Gastroesophageal sphincter (tissue), 3 donors: ENCODE measurements around the gene HS3ST4.

Experiments
- CTCF ChIP-seq, 4 experiments: fragments of 200-600 bp in 2 of 4; fragments of 450-650 bp in 2 of 4; sonication (generic) in 1 of 4; IDR thresholded peaks; one replicate each; pipeline ENCODE4 v1.5.1; 2017 to 2019; ENCODE audit warnings: antibody characterized with exemption in 4 of 4, mild to moderate bottlenecking in 2 of 4, moderate library complexity in 2 of 4
- POLR2A ChIP-seq, 2 donors: fragments of 450-650 bp; IDR thresholded peaks; one replicate each; pipeline ENCODE4 v1.6.1; 2017; ENCODE audit warnings: antibody characterized with exemption in 2 of 2, mild to moderate bottlenecking in 2 of 2, moderate library complexity in 1 of 2

DNA sequence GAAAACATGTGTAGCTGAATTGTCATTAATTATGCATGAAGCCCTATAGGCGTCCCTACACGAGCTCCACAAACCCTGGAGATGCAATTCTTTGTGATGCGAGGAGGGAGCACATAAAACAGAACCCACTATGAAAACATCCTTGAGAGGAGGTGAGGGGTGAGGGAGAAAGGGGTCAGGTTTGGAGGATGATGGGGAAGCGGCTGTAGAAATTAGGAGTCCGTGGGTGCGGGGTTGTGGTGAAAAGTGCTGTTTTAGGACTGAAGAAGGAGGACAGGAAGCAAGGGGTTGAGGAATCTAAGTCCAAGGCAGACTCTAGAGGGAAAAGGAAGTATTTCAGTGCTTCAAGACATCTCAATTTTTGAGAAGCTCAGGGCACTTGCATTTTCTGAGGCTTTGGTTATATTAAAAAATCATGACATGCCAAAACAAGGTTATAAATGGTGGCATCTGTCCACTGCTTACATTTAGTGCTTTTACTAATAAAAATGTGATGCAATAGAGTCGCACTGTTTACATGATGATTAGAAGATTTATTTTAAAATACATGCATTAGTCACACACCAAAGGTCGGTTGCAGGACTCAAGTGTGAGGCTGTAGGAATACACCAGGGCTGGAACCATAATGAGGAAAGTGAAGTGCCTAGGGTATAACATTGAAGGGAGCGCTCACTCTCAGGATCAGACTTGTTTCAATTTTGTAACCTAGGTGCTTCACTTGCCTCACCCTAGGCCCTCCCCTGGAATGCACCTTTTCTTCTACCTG is 379.5 kb downstream of the HS3ST4 start:
- TF ChIP-seq CTCF (IDR thresholded peaks at IDR 0.05) (no peak), POLR2A (IDR thresholded peaks at IDR 0.05) (no peak)
